Activated naive CD8-positive, alpha-beta T cell treated with anti-CD3 and anti-CD28 coated beads, Interleukin-2, amount 50 U/mL, for 24 hours (primary cell): Measurements from ENCODE around the gene APBA3.
A peak's percentile ranks its signal among the peaks of the same experiment; 100 is the strongest.

Source experiments
- ATAC-seq: fragments of 150-1000 bp; cut with Tn5 transposase; one replicate; pipeline ENCODE4 v1.10.0; 2021
- DNase-seq: peaks from one replicate; pipeline ENCODE4 v3.0.0; 2021
- H3K27ac Mint-ChIP-seq: one replicate; pipeline ENCODE4 v1.8.0; 2021; ENCODE audit warnings: mild to moderate bottlenecking, mixed read lengths
- H3K27me3 Mint-ChIP-seq: one replicate; pipeline ENCODE4 v1.8.0; 2021; ENCODE audit warnings: mixed read lengths
- H3K36me3 Mint-ChIP-seq: one replicate; pipeline ENCODE4 v1.8.0; 2021; ENCODE audit warnings: low read depth, mixed read lengths
- H3K4me1 Mint-ChIP-seq: one replicate; pipeline ENCODE4 v1.8.0; 2021; ENCODE audit warnings: mixed read lengths
- H3K4me3 Mint-ChIP-seq: one replicate; pipeline ENCODE4 v1.8.0; 2021; ENCODE audit warnings: mild to moderate bottlenecking, moderate library complexity, mixed read lengths
- H3K9me3 Mint-ChIP-seq: one replicate; pipeline ENCODE4 v1.8.0; 2021; ENCODE audit warnings: mixed read lengths

APBA3 gene

GRCh38 chr19:3796358-3796757 is 34.9 kb upstream of the APBA3 start:
- H3K27ac Mint-ChIP-seq, result no peak overlapping the region
- DNase-seq, result no peak
- H3K4me1 Mint-ChIP-seq, result peaks cover 22% of the 10 kb centered on the region

DNA sequence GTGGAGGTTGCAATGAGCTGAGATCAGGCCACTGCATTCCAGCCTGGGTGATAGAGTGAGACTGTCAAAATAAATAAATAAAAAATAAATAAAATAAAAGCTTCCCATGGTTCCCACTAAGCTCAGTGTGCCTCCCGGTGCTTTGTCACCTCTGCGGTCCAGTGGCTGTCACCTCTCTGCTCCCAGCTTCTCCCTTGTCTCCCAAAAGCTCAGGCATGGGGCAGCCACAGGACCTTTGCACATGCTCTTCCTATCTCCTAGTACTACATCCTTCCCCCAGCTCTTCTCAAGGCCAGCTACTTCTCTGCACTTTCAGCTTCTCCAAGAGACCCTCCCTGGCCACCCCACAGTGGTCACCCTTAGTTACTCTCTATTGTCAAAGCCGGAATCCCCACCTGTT is 32.3 kb upstream of the APBA3 start:
- peaks cover 10% of the 10 kb centered on the region for H3K36me3 Mint-ChIP-seq
- DNase-seq (no peak), ATAC-seq (no peak)
- H3K9me3 Mint-ChIP-seq, result peaks cover 10% of the 10 kb centered on the region
- no peaks in the 10 kb centered on the region for H3K27me3 Mint-ChIP-seq
- peaks cover 21% of the 10 kb centered on the region for H3K4me1 Mint-ChIP-seq
- H3K27ac Mint-ChIP-seq, result no peak overlapping the region
- H3K4me3 Mint-ChIP-seq, result no peak overlapping the region

More at GRCh38 chr19:3796358-3796757, 34.9 kb upstream of the APBA3 start:
- H3K27me3 Mint-ChIP-seq, result peaks cover 3% of the 10 kb centered on the region
- peaks cover 6% of the 10 kb centered on the region for H3K9me3 Mint-ChIP-seq
- no peak overlapping the region for H3K4me3 Mint-ChIP-seq
- no peak for ATAC-seq
- H3K36me3 Mint-ChIP-seq, result peaks cover 10% of the 10 kb centered on the region

GRCh38 chr19:3792114-3792513 is 30.6 kb upstream of the APBA3 start:
- no peak for DNase-seq
- no peak overlapping the region for H3K27ac Mint-ChIP-seq
- H3K4me1 Mint-ChIP-seq, result peaks cover 15% of the 10 kb centered on the region
- H3K36me3 Mint-ChIP-seq, result peaks cover 5% of the 10 kb centered on the region
- no peaks in the 10 kb centered on the region for H3K27me3 Mint-ChIP-seq
- H3K4me3 Mint-ChIP-seq, result no peak overlapping the region
- no peak for ATAC-seq
- peaks cover 10% of the 10 kb centered on the region for H3K9me3 Mint-ChIP-seq

GRCh38 chr19:3790941-3791340 is 29.4 kb upstream of the APBA3 start:
- peaks cover 4% of the 10 kb centered on the region for H3K9me3 Mint-ChIP-seq
- no peak overlapping the region for H3K27ac Mint-ChIP-seq
- ATAC-seq, result no peak
- H3K36me3 Mint-ChIP-seq, result no peaks in the 10 kb centered on the region
- H3K4me3 Mint-ChIP-seq, result no peak overlapping the region
- DNase-seq, result no peak
- H3K27me3 Mint-ChIP-seq, result no peaks in the 10 kb centered on the region
- H3K4me1 Mint-ChIP-seq, result peaks cover 19% of the 10 kb centered on the region

DNA sequence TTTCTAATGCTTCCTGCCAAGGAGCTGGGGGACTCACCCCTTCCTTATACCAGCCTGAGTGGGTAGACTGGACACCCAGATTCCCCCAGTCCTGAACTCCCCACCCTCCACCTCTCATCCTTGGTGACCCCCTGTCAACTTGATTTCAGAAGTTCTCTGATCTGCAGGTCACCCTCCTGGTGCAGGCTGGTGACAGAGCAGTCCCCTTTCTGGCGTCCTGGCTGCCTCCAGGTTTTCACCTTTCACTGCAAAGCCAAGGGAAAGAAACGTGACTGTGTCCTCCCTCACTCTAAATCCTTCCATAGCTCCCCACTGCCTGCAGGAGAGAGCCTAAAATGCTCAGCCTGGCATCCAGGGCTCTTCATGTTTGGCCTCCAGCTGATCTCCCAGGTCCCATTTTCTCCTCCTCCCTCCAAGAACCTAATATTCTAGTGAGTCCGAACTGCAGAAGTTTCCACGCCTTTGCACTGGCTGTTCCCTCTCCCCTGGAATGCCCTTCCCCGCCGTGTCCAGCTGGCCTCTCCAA is 28.8 kb upstream of the APBA3 start:
- no peaks in the 10 kb centered on the region for H3K27me3 Mint-ChIP-seq
- ATAC-seq (no peak), DNase-seq (no peak)
- no peaks in the 10 kb centered on the region for H3K36me3 Mint-ChIP-seq
- H3K27ac Mint-ChIP-seq, result no peak overlapping the region
- H3K4me1 Mint-ChIP-seq, result peaks cover 22% of the 10 kb centered on the region
- H3K4me3 Mint-ChIP-seq, result no peak overlapping the region
- H3K9me3 Mint-ChIP-seq, result peaks cover 4% of the 10 kb centered on the region

GRCh38 chr19:3788996-3789778 is 27.7 kb upstream of the APBA3 start:
- peaks cover 25% of the 10 kb centered on the region for H3K4me1 Mint-ChIP-seq
- peaks cover 4% of the 10 kb centered on the region for H3K9me3 Mint-ChIP-seq
- H3K4me3 Mint-ChIP-seq, result no peak overlapping the region
- DNase-seq, result peak; percentile 26
- no peaks in the 10 kb centered on the region for H3K27me3 Mint-ChIP-seq
- peaks cover 2% of the 10 kb centered on the region for H3K36me3 Mint-ChIP-seq
- peak; percentile 54 for ATAC-seq
- H3K27ac Mint-ChIP-seq, result peak overlapping the region; percentile 43

GRCh38 chr19:3785938-3786824 is 24.7 kb upstream of the APBA3 start, which contains the start of gene MATK:
MATK (minus strand) TSS chr19:3786381; CDS start chr19:3785135, 1,246 bp downstream.
- H3K36me3 Mint-ChIP-seq, result peaks cover 20% of the 10 kb centered on the region
- DNase-seq (peak; percentile 44), ATAC-seq (peak; percentile 50)
- no peaks in the 10 kb centered on the region for H3K27me3 Mint-ChIP-seq
- peak within 1 kb of the TSS; percentile 79 for H3K4me3 Mint-ChIP-seq
- peaks cover 27% of the 10 kb centered on the region for H3K4me1 Mint-ChIP-seq
- H3K27ac Mint-ChIP-seq, result peak within 1 kb of the TSS; percentile 60
- peaks cover 15% of the 10 kb centered on the region for H3K9me3 Mint-ChIP-seq

DNA sequence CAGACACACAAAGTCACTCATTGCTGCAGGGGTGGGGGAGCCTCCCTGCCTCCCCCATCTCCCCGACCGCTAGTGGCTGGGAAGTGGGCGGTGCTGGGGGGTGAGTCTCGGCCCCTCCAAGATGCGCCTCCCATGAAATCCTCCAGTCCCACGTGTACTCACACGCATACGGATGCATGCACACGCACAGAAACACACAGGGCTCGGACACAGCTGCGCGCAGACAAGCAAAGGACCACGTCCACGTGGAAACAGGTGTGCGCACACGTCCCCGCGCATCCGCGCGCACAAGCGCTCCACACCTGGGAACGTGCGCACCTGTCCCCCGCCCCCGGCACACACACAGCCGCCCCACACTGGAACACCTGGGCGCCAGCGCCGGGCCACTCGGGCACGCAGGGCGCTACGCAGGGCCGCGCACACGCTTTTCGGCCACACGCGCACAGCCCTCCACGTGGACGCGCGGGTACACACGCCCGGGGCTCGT is 24.0 kb upstream of the APBA3 start:
- Mint-ChIP-seq H3K36me3 (peaks cover 24% of the 10 kb centered on the region), H3K27ac (peak overlapping the region; percentile 60), H3K4me3 (peak overlapping the region; percentile 79), H3K4me1 (peaks cover 23% of the 10 kb centered on the region), H3K27me3 (no peaks in the 10 kb centered on the region), H3K9me3 (peaks cover 12% of the 10 kb centered on the region)
- peak; percentile 22 for ATAC-seq
- peak; percentile 43 for DNase-seq

GRCh38 chr19:3784607-3785450 is 23.3 kb upstream of the APBA3 start:
- ATAC-seq (no peak), DNase-seq (peak; percentile 13)
- H3K36me3 Mint-ChIP-seq, result peaks cover 24% of the 10 kb centered on the region
- peaks cover 18% of the 10 kb centered on the region for H3K4me1 Mint-ChIP-seq
- H3K4me3 Mint-ChIP-seq, result peak overlapping the region; percentile 79
- peaks cover 12% of the 10 kb centered on the region for H3K9me3 Mint-ChIP-seq
- peak overlapping the region; percentile 60 for H3K27ac Mint-ChIP-seq
- no peaks in the 10 kb centered on the region for H3K27me3 Mint-ChIP-seq

DNA sequence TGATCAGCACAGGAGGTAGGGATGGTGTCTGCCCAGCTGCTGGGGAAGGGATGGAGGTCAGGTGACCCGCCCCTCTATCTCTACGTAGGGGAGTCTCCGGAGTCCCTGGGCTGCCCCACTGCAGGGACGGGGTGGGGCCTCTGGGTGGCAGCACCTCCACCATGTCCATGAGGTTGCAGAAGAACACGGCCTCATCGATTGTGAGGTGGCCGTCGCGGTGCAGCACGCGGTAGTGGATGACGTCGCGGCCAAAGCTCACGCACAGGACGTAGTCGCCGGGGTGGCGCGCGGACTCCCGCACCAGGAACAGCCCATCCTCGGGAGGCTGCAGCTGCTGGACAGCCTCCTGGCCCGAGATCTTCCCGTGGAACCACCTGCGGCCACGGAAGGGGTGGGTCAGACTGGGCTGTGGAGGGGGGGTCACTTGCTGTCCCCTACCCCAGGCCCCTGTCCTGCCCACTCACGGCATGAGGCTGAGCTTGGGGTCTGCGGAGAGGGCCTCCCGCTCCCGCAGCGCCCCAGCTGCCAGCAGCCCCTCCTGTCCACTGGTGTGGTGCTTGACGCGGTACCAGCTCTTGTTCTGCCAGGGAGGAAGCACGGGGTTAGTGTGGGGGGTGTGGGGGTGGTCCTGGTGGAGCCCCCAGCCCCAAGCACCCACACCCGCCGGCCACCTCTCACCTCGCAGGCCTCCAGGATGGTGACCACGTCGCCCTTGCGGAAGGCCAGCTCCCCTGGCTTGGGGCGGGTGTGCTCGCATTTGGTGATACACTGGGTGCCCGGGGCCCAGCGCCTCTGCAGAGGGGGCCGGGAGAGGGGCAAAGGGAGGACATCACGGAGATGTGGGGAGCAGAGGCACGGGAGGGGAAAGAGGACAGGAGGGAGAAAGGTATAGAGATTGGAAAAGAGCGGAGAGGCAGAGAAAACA is 22.4 kb upstream of the APBA3 start:
- ATAC-seq (peak; percentile 34), DNase-seq (peak; percentile 58)
- H3K36me3 Mint-ChIP-seq, result peaks cover 24% of the 10 kb centered on the region
- H3K4me3 Mint-ChIP-seq, result peak overlapping the region; percentile 79
- H3K27me3 Mint-ChIP-seq, result no peaks in the 10 kb centered on the region
- H3K9me3 Mint-ChIP-seq, result peaks cover 12% of the 10 kb centered on the region
- peaks cover 12% of the 10 kb centered on the region for H3K4me1 Mint-ChIP-seq
- no peak overlapping the region for H3K27ac Mint-ChIP-seq

- no peaks in the 10 kb centered on the region for H3K27me3 Mint-ChIP-seq
- ATAC-seq (no peak), DNase-seq (no peak)
- peaks cover 11% of the 10 kb centered on the region for H3K4me1 Mint-ChIP-seq
- H3K4me3 Mint-ChIP-seq, result no peak overlapping the region
- H3K9me3 Mint-ChIP-seq, result peaks cover 12% of the 10 kb centered on the region
- H3K36me3 Mint-ChIP-seq, result peaks cover 24% of the 10 kb centered on the region
- no peak overlapping the region for H3K27ac Mint-ChIP-seq
These were observed 21.4 kb upstream of the APBA3 start for GRCh38 chr19:3782903-3783302.

GRCh38 chr19:3782330-3782729 is 20.8 kb upstream of the APBA3 start:
- Mint-ChIP-seq H3K9me3 (peaks cover 12% of the 10 kb centered on the region), H3K36me3 (peaks cover 24% of the 10 kb centered on the region), H3K4me3 (no peak overlapping the region), H3K27me3 (no peaks in the 10 kb centered on the region), H3K4me1 (peaks cover 11% of the 10 kb centered on the region), H3K27ac (no peak overlapping the region)
- ATAC-seq (no peak), DNase-seq (no peak)

- Mint-ChIP-seq H3K4me3 (no peak overlapping the region), H3K4me1 (peaks cover 8% of the 10 kb centered on the region), H3K36me3 (peaks cover 25% of the 10 kb centered on the region), H3K27ac (no peak overlapping the region), H3K27me3 (no peaks in the 10 kb centered on the region), H3K9me3 (peaks cover 12% of the 10 kb centered on the region)
- DNase-seq (no peak), ATAC-seq (no peak)
These were observed 20.1 kb upstream of the APBA3 start for GRCh38 chr19:3781603-3782002.
